ENCODE data around the gene PEX11G. TPM values are rescaled to one million over a fixed set of nuclear protein-coding genes. Genes with fewer than 3 reads are reported as not detected.
A peak's percentile ranks its signal among the peaks of the same experiment; 100 is the strongest.

The PEX11G gene
- total and polyA plus RNA-seq, 9 of the 15 experiments (the other 6 are each of a cell fraction or from before 2014, with no cell fraction given), result 0.07 to 3.2 (median 0.70) TPM; not detected in 1

- TF ChIP-seq CUX1 (CRISPR knock-in tag; IDR thresholded peaks at IDR 0.05) (no peak), ZNF354B (CRISPR knock-in tag; IDR thresholded peaks at IDR 0.05) (no peak), KAT7 (CRISPR knock-in tag; IDR thresholded peaks at IDR 0.05; ENCODE audit: borderline replicate concordance) (no peak), ZNF696 (CRISPR knock-in tag; conservative IDR thresholded peaks at IDR 0.05) (no peak), TAF1 (IDR thresholded peaks at IDR 0.05; ENCODE audit: control insufficient read depth, extremely low read depth, insufficient read depth, low read length, severe bottlenecking) (peak; percentile 64), THRA (IDR thresholded peaks at IDR 0.05) (no peak), TRIM25 (IDR thresholded peaks at IDR 0.05; ENCODE audit: borderline replicate concordance) (no peak), RBBP5 (IDR thresholded peaks at IDR 0.05; ENCODE audit: borderline replicate concordance, insufficient read depth, low read length, poor library complexity, severe bottlenecking) (peak; percentile 35), FOXP4 (CRISPR knock-in tag; IDR thresholded peaks at IDR 0.05; ENCODE audit: borderline replicate concordance) (no peak), STAT5A (IDR thresholded peaks at IDR 0.05; ENCODE audit: borderline replicate concordance, low read length) (no peak), MXD1 (CRISPR knock-in tag; IDR thresholded peaks at IDR 0.05; ENCODE audit: borderline replicate concordance, poor library complexity, severe bottlenecking) (no peak), NFE2 (IDR thresholded peaks at IDR 0.05; ENCODE audit: low read depth) (no peak), MTA1 (IDR thresholded peaks at IDR 0.05; ENCODE audit: borderline replicate concordance) (no peak)
Observed at GRCh38 chr19:7488736-7489353, at the start of gene PEX11G (continued).

All from K562 (cell line).